ENCODE data around the gene OR5J2. TPM values are rescaled to one million over a fixed set of nuclear protein-coding genes. Genes with fewer than 3 reads are reported as not detected.
"Not testable (repeated sequence)": the region's sequence is repeated elsewhere in the genome, so short reads cannot be mapped to it uniquely, and the experiment has no call there.

Gene OR5J2
- not detected for polyA plus RNA-seq (ENCODE audit: insufficient read length in 10 of 10)
- long read RNA-seq, donor 1 = 0 reads
- long read RNA-seq, donor 2 = 0 reads
- long read RNA-seq, donor 3 = 0 reads
- long read RNA-seq, donor 4 = 0 reads
- long read RNA-seq, donor 5 = 0 reads
- long read RNA-seq, donor 6 = 0 reads
- long read RNA-seq, donor 7 = 0 reads
- long read RNA-seq, donor 8 = 0 reads
- long read RNA-seq, donor 9 = 0 reads

DNA sequence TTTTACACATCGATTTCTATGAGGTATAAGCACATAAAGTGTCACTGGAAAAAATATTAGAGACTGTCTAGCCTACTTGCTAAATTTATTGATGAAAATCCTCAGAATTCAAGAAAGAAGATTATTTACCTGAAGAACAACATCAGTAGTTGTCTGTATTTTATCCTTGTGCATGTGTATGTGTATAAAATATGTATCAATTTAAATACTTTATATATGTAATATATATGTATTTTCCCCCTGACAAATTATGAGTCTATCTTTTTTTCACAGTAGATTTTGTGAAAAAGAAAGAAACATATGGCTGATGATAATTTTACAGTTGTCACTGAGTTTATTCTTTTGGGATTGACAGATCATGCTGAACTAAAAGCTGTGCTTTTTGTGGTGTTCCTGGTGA is at the start of gene OR5J2:
Gene OR5J2 (plus strand): TSS at position 301 of the 400 bp plus-strand sequence. CDS start 0 bp downstream, at position 301.
- DNase-seq = no peak

DNA sequence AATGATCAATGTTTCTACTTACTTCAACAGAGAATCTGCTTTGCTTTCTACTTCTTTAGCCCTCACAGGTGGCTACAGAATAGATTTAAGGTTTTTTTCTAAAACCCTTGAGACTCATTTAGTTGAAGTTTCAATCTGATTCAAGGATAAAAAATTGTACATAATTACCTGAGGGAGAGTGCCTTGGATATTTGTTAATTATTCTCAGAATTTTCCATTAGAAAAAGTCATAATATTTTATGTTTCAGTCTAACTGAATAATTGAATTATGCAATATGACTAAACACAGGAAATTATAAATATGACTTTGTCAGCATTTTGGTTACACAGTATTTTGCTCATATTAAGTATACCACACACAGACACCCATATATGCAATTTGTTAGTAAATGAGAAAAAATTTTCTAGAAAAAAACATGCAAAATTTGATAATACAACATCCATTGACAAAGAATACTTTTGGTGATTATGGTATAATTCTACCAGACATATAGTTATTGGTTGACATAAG is 36.2 kb upstream of the OR5J2 start, which contains the start of gene OR8J3:
Gene OR8J3 (minus strand): TSS at position 51 of the 511 bp plus-strand sequence. CDS start 2,483 bp downstream, outside the sequence.
- DNase-seq = no peak

- not testable (repeated sequence) for DNase-seq
Observed at GRCh38 chr11:56143681-56144080, 32.7 kb upstream of the OR5J2 start.

- no peak for DNase-seq
Observed at GRCh38 chr11:56151376-56151775, 25.0 kb upstream of the OR5J2 start.

GRCh38 chr11:56152333-56152732 is 24.1 kb upstream of the OR5J2 start:
- no peak for DNase-seq

- DNase-seq = no peak
Observed at GRCh38 chr11:56160217-56160616, 16.2 kb upstream of the OR5J2 start, which contains the start of gene OR8K5. Gene OR8K5 (minus strand): TSS chr11:56160317. CDS start chr11:56160317, 0 bp downstream.

DNA sequence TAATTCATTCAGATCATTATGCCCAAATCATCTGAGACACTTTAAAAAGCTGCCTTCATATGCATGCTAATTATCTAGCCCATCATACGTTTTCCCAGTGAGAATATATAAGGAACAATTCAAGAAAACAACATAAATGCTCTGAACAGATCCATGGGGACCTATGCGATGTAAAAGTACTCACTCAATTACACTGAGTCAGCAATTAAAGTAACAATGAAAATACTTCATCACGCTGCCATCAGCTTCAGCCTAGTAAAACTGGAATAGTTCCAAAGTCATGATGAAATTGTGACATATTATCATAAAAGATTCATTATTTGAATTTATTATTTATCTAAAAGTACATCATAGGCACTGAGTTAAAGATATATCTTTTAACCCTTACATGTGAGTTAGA is 12.6 kb upstream of the OR5J2 start:
- DNase-seq = no peak

DNA sequence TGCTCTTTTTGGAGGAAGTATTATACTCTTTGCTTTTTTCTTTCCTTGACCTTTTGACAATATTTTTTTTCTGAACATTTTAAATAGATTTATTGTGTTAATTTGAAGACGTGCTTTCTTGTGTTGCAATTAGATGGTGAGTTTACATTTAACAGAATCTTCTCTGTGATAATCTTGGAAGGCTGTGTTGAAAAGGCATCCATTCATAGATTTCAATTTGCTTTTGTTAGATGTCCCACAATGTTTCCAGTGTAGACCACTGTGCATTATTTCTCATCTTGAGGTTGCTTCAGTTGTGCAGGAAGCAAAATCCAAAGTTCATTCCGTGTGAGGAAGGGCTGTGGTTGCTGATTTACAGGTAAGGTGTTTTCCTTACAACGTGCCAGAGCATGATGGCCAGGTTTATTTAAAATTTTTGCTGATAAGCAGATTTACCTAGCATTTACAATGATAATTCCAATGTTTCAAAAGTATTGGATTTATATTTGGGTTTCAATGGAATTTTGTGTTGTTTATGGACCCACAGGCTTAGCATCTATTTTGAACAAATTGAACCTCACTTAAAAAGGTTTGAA is 4.1 kb upstream of the OR5J2 start:
- no peak for DNase-seq

- no peak for DNase-seq
Observed at GRCh38 chr11:56183459-56183858, 7.0 kb downstream of the OR5J2 start.

DNA sequence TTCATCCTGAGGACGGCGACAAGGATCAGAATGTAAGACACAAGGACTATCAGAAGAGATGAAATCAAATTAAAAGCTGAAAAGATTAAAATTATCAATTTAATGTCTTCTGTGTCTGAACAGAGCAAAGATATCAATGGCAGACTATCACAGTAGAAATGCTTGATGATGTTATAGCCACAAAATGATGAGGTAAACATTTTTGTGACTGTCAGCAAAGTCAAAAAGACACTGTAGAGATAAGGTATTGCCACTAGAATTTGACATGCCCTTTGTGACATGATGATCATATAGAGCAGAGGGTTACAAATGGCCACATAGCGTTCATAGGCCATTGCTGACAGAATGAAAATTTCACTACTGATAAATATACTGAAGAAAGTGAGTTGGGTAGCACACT is 12.2 kb downstream of the OR5J2 start:
- DNase-seq = no peak

- no peak for DNase-seq
Observed at GRCh38 chr11:56196705-56197104, 20.3 kb downstream of the OR5J2 start.

- no peak for DNase-seq
Observed at GRCh38 chr11:56197367-56197766, 20.9 kb downstream of the OR5J2 start.

GRCh38 chr11:56207790-56208189 is 31.4 kb downstream of the OR5J2 start:
- DNase-seq = no peak

DNA sequence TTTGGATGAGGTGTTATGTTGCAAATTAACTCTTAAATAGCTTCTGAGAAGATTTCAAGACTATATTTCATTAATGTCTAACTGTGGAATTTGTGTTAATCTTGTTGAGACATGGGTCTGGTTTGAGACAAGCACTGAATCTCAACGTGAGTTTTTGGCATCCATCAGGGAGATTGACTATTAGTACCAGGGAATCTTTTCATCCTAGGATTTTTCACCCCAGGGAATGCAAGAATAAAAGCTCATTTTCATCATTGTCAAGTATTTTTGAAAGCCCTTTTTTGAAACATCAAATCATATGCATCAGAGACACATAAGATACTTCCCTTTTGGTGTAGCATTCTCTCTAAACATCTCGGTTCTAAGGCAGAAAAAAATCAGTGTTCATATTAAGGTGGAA is 38.1 kb downstream of the OR5J2 start:
- no peak for DNase-seq

DNA sequence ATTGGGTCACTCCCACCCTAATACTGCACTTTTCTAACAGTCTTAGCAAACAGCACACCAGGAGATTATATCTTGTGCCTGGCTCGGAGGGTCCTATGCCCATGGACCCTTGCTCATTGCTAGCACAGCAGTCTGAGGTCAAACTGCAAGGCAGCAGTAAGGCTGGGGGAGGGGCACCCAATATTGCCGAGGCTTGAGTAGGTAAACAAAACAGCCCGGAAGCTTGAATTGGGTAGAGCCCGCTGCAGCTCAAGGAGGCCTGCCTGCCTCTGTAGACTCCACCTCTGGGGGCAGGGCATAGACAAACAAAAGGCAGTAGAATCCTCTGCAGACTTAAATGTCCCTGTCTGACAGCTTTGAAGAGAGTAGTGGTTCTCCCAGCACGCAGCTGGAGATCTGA is 43.3 kb downstream of the OR5J2 start:
- DNase-seq = not testable (repeated sequence)

Other genes starting within 250 kb of the OR5J2 start
- gene OR5I1, start 240.2 kb upstream of the OR5J2 start, polyA plus RNA-seq (ENCODE audit: insufficient read length in 10 of 10) = not detected
- gene OR10AG1, start 206.7 kb upstream of the OR5J2 start, polyA plus RNA-seq (ENCODE audit: insufficient read length in 10 of 10) = not detected
- not detected for gene OR5F1, start 182.0 kb upstream of the OR5J2 start, polyA plus RNA-seq (ENCODE audit: insufficient read length in 10 of 10)
- under 1 TPM in 5 of 10 donors, not detected in 5; 0.03 to 0.05 (median 0.03) TPM for gene OR5AS1, start 149.0 kb upstream of the OR5J2 start, polyA plus RNA-seq (ENCODE audit: insufficient read length in 10 of 10)
- not detected for gene OR8I2, start 83.3 kb upstream of the OR5J2 start, polyA plus RNA-seq (ENCODE audit: insufficient read length in 10 of 10)
- gene OR8H2, start 72.9 kb upstream of the OR5J2 start, polyA plus RNA-seq (ENCODE audit: insufficient read length in 10 of 10) = under 1 TPM in 3 of 10 donors, not detected in 7; 0.05 to 0.07 (median 0.05) TPM
- not detected for gene OR8H3, start 54.2 kb upstream of the OR5J2 start, polyA plus RNA-seq (ENCODE audit: insufficient read length in 10 of 10)
- gene OR8J3, start 36.4 kb upstream of the OR5J2 start, polyA plus RNA-seq (ENCODE audit: insufficient read length in 10 of 10) = not detected
- not detected for gene OR8K5, start 16.3 kb upstream of the OR5J2 start, polyA plus RNA-seq (ENCODE audit: insufficient read length in 10 of 10)
- gene OR5T2, start 57.6 kb downstream of the OR5J2 start, polyA plus RNA-seq (ENCODE audit: insufficient read length in 10 of 10) = not detected
- gene OR5T3, start 75.6 kb downstream of the OR5J2 start, polyA plus RNA-seq (ENCODE audit: insufficient read length in 10 of 10) = not detected
- not detected for gene OR5T1, start 97.5 kb downstream of the OR5J2 start, polyA plus RNA-seq (ENCODE audit: insufficient read length in 10 of 10)
- gene OR8H1, start 115.6 kb downstream of the OR5J2 start, polyA plus RNA-seq (ENCODE audit: insufficient read length in 10 of 10) = not detected
- not detected for gene OR8K3, start 138.5 kb downstream of the OR5J2 start, polyA plus RNA-seq (ENCODE audit: insufficient read length in 10 of 10)
- not detected for gene OR8K1, start 169.4 kb downstream of the OR5J2 start, polyA plus RNA-seq (ENCODE audit: insufficient read length in 10 of 10)
- not detected for gene OR8J1, start 177.7 kb downstream of the OR5J2 start, polyA plus RNA-seq (ENCODE audit: insufficient read length in 10 of 10)
- not detected for gene OR8U1, start 199.0 kb downstream of the OR5J2 start, polyA plus RNA-seq (ENCODE audit: insufficient read length in 10 of 10)
- not detected for gene OR5AL1, start 236.1 kb downstream of the OR5J2 start, polyA plus RNA-seq (ENCODE audit: insufficient read length in 10 of 10)

All from muscle of back (tissue), 13 donors.